Measurements from ENCODE around the gene COX8A. TPM values are rescaled to one million over a fixed set of nuclear protein-coding genes. Genes with fewer than 3 reads are reported as not detected.

Gene COX8A
- total RNA-seq, 1 experiment from 2014 or later: 448 TPM

DNA sequence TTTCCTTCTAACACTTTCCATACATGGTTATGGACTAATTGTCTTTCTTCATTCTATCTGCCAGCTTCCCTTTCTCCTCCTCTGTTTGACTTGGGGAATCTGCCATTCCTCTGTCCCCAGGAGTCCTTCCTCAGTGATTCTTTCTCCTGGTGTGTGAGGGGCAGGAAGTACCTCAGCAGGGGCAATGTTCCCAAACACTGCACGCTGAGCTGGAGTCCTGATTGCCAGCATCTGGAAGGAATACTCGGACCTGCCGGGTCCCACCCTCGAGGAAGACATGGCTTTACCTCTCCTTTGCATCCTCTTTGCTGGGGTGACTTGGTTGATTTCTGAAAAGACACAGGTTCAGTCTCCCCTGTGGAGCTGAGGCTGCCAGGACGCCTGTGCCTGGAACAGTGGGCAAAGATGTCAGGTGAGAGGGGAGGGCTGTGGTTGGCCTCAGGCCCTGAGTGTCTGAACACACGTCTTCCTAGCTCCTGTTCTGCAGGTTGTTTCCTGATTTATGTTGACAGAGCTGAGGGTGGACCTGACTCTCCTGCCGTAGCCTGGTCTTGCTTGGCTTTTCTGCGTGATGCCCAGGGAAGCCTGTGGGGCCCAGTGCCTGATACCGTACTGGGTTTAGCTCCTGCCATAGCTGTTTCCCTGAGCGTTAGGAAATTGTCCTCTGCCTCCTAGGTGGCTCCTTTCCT is 4.3 kb downstream of the COX8A start:
- no peaks in the 10 kb centered on the region for H3K36me3 ChIP-seq (ENCODE audit: control insufficient read depth, insufficient read depth, low read length)
- POLR2A ChIA-PET: no interaction called here
- peaks cover 11% of the 10 kb centered on the region; the same call in 1 of the 2 replicates for H3K4me1 ChIP-seq
- intact Hi-C loops (cut with micrococcal nuclease; ENCODE audit: unreplicated experiment): no loop called here
- TF ChIP-seq CTCF (IDR thresholded peaks at IDR 0.05; ENCODE audit: insufficient read depth in 1 of 2, low read depth in 1 of 2, low read length in 1 of 2, severe bottlenecking in 1 of 2, unreplicated experiment in 1 of 2): no peak
- H3K4me3 Mint-ChIP-seq (ENCODE audit: unreplicated experiment): peak overlapping the region; percentile 9
- CTCF ChIA-PET: no interaction called here
- H3K9me3 ChIP-seq: no peaks in the 10 kb centered on the region
- peaks cover 11% of the 10 kb centered on the region for H3K4me1 Mint-ChIP-seq (ENCODE audit: low read depth, unreplicated experiment)
- DNase-seq: no peak
- H3K36me3 Mint-ChIP-seq (ENCODE audit: insufficient read depth, unreplicated experiment): peaks cover 62% of the 10 kb centered on the region
- H3K4me3 ChIP-seq (ENCODE audit: low read depth, low read length): no peak overlapping the region
- no peaks in the 10 kb centered on the region for H3K27me3 Mint-ChIP-seq (ENCODE audit: insufficient read depth, unreplicated experiment)
- BruUV-seq (replicated peaks): no TSS peak
- H3K27me3 ChIP-seq (replicated peaks; ENCODE audit: control insufficient read depth, insufficient read depth, low read length): no peaks in the 10 kb centered on the region
- no peaks in the 10 kb centered on the region for H3K9me3 Mint-ChIP-seq (ENCODE audit: unreplicated experiment)
- H3K27ac Mint-ChIP-seq (ENCODE audit: unreplicated experiment): no peak overlapping the region

DNA sequence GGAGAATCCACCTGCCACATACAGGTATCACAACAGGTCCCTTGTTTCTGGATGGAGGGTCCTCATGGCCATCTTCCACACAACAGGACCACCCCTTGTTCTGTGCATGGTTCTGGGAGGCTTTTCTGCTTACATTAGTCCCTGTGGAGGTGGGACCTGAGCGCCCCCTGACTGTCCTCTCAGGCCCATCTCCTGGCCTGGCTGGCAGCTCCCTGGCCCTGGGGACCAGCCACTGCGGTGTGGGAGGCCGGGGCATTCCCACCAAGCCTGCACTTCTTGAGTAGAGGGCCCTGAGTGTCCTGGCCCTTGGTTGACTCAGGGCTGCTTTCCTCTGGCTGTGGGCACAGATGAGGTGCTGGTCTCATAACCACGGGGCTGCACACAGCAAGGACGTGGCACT is 5.0 kb downstream of the COX8A start:
- Histone ChIP-seq H3K9me3 (no peaks in the 10 kb centered on the region), H3K36me3 (ENCODE audit: control insufficient read depth, insufficient read depth, low read length) (no peaks in the 10 kb centered on the region), H3K4me1 (peaks cover 11% of the 10 kb centered on the region; the same call in 1 of the 2 replicates), H3K27me3 (replicated peaks; ENCODE audit: control insufficient read depth, insufficient read depth, low read length) (no peaks in the 10 kb centered on the region), H3K4me3 (ENCODE audit: low read depth, low read length) (no peak overlapping the region)
- intact Hi-C loops (cut with micrococcal nuclease; ENCODE audit: unreplicated experiment): no loop called here
- Mint-ChIP-seq H3K27ac (ENCODE audit: unreplicated experiment) (no peak overlapping the region), H3K4me3 (ENCODE audit: unreplicated experiment) (no peak overlapping the region), H3K9me3 (ENCODE audit: unreplicated experiment) (no peaks in the 10 kb centered on the region), H3K36me3 (ENCODE audit: insufficient read depth, unreplicated experiment) (peaks cover 56% of the 10 kb centered on the region), H3K4me1 (ENCODE audit: low read depth, unreplicated experiment) (peaks cover 11% of the 10 kb centered on the region), H3K27me3 (ENCODE audit: insufficient read depth, unreplicated experiment) (no peaks in the 10 kb centered on the region)
- no peak for DNase-seq
- no TSS peak for BruUV-seq (replicated peaks)
- no peak for TF ChIP-seq CTCF (IDR thresholded peaks at IDR 0.05; ENCODE audit: insufficient read depth in 1 of 2, low read depth in 1 of 2, low read length in 1 of 2, severe bottlenecking in 1 of 2, unreplicated experiment in 1 of 2)
- POLR2A ChIA-PET: no interaction called here
- CTCF ChIA-PET: no interaction called here

DNA sequence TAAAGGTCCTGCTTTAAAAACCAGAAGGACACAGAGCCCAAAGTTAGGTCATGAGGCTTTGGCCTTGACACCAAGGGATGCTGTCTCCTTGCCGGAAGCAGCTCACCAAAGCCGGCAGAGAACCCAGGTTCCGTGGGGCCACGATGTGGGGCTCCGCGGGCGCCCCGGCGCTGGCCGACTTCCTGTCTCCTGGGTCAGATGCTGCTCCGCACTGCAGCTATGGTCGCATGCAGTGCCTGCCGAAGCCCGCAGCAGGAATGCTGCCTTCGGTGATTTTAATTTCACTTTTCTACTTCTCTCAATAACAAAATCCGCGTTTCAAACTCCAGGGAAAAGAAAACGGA is 11.4 kb downstream of the COX8A start:
- Mint-ChIP-seq H3K4me3 (ENCODE audit: unreplicated experiment) (peak overlapping the region; percentile 98), H3K27ac (ENCODE audit: unreplicated experiment) (peak overlapping the region; percentile 99), H3K4me1 (ENCODE audit: low read depth, unreplicated experiment) (peaks cover 17% of the 10 kb centered on the region), H3K36me3 (ENCODE audit: insufficient read depth, unreplicated experiment) (peaks cover 63% of the 10 kb centered on the region), H3K27me3 (ENCODE audit: insufficient read depth, unreplicated experiment) (no peaks in the 10 kb centered on the region), H3K9me3 (ENCODE audit: unreplicated experiment) (no peaks in the 10 kb centered on the region)
- ChIA-PET POLR2A (no interaction called here), CTCF (no interaction called here)
- Histone ChIP-seq H3K4me1 (peaks cover 6% of the 10 kb centered on the region), H3K4me3 (ENCODE audit: low read depth, low read length) (peak overlapping the region; percentile 96), H3K27me3 (replicated peaks; ENCODE audit: control insufficient read depth, insufficient read depth, low read length) (no peaks in the 10 kb centered on the region), H3K36me3 (ENCODE audit: control insufficient read depth, insufficient read depth, low read length) (peaks cover 4% of the 10 kb centered on the region; the same call in 1 of the 2 replicates), H3K9me3 (no peaks in the 10 kb centered on the region)
- TSS peak; percentile 90 for BruUV-seq (replicated peaks)
- intact Hi-C loops (cut with micrococcal nuclease; ENCODE audit: unreplicated experiment): loop anchor here (1.0 kb wide), 1 partner anchor 11 kb away; the partner anchor contains the start of gene COX8A
- no peak for TF ChIP-seq CTCF (IDR thresholded peaks at IDR 0.05; ENCODE audit: insufficient read depth in 1 of 2, low read depth in 1 of 2, low read length in 1 of 2, severe bottlenecking in 1 of 2, unreplicated experiment in 1 of 2)
- DNase-seq: no peak
